Osteoblast (primary cell): ENCODE data around the gene KDM3B. TPM values are rescaled to one million over a fixed set of nuclear protein-coding genes. Genes with fewer than 3 reads are reported as not detected.

Experiments
- DNase-seq: peaks from one replicate; pipeline ENCODE4 v3.0.0; 2011; ENCODE audit warnings: low spot score, mixed read lengths; ENCODE audit not compliant: insufficient read length; ENCODE audit errors: missing footprints
- H2AFZ ChIP-seq: 2 replicates; pipeline ENCODE4 v1.6.0; 2011; ENCODE audit warnings: mild to moderate bottlenecking, low read length
- H3K27ac ChIP-seq: 2 replicates; pipeline ENCODE4 v1.5.1; 2011; ENCODE audit warnings: mild to moderate bottlenecking, low read depth, low read length, moderate library complexity
- H3K27me3 ChIP-seq: 2 replicates; pipeline ENCODE4 v1.6.0; 2012; ENCODE audit warnings: mild to moderate bottlenecking, control low read depth, inconsistent platforms, low read length, moderate library complexity; ENCODE audit not compliant: insufficient read depth
- H3K36me3 ChIP-seq: 2 replicates; pipeline ENCODE4 v1.5.1; 2011; ENCODE audit warnings: mild to moderate bottlenecking, low read length, control low read depth, moderate library complexity; ENCODE audit not compliant: insufficient read depth
- H3K4me1 ChIP-seq: 2 replicates; pipeline ENCODE4 v1.5.1; 2011; ENCODE audit warnings: mild to moderate bottlenecking, low read length, control low read depth, moderate library complexity; ENCODE audit not compliant: insufficient read depth
- H3K4me2 ChIP-seq: 2 replicates; pipeline ENCODE4 v1.6.0; 2011; ENCODE audit warnings: mild to moderate bottlenecking, low read length; ENCODE audit not compliant: insufficient read depth
- H3K4me3 ChIP-seq: fragments of 200-600 bp; sonication (generic); 3 replicates; pipeline ENCODE4 v1.5.1; 2012; ENCODE audit warnings: mild to moderate bottlenecking, low read length, inconsistent platforms; ENCODE audit not compliant: insufficient read depth
- H3K79me2 ChIP-seq: 2 replicates; pipeline ENCODE4 v1.6.0; 2012; ENCODE audit warnings: mild to moderate bottlenecking, low read length, control low read depth, inconsistent platforms; ENCODE audit not compliant: insufficient read depth
- H3K9me3 ChIP-seq: 2 replicates; pipeline ENCODE4 v1.5.1; 2011; ENCODE audit warnings: low read depth, low read length, control low read depth
- H4K20me1 ChIP-seq: 2 replicates; pipeline ENCODE4 v1.6.0; 2012; ENCODE audit warnings: mild to moderate bottlenecking, low read length, control low read depth; ENCODE audit not compliant: insufficient read depth
- total RNA-seq: library from RNA; depleted of rRNA; stranded (reverse); fragments of >200 nt; gene quantifications from 2 replicates; pipeline ENCODE4 v1.2.3, GENCODE V29; 2012
- TF ChIP-seq, protein P1 (sequence below): IDR thresholded peaks from 2 replicates; pipeline ENCODE4 v1.5.1; 2011; ENCODE audit warnings: mild to moderate bottlenecking, low read depth, low read length, moderate library complexity; ENCODE audit errors: extremely low read depth

KDM3B gene
- total RNA-seq, 1 donor: 53.2 TPM

DNA sequence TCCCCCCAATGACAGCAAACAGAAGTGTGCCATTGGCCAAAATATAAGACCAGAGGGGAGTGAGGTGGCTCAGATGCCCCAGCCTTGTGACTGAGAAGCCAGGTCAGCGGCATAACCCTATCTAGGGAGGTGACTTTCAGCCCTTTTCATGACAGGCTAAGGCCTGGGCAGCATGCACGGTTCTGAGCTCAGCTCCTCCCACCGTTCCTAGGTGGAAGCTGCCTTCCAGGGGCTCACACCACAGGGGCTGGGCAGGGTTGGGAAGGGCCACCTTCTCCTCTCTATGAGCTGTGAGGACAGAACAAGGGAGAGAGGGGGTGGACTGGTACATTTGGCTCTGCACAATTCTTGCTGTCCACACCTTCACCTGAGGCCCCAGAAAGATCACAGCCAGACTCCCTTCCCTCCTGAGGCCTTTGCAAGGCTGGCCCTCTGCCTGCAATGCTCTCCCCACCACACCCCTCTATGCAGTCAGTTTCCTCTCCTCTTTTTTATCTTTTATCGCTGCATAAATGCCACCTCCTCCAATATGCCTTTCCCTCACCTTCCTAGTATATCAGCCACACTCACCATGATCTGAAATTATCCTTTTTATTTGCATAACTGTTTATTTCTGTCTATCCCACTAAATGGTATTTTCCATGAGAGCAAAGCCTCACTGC lies 107.7 kb downstream of the KDM3B start:
- no peaks in the 10 kb centered on the region for H3K36me3 ChIP-seq
- H2AFZ ChIP-seq: no peak overlapping the region
- no peaks in the 10 kb centered on the region for H3K79me2 ChIP-seq
- TF ChIP-seq, protein P1, sequence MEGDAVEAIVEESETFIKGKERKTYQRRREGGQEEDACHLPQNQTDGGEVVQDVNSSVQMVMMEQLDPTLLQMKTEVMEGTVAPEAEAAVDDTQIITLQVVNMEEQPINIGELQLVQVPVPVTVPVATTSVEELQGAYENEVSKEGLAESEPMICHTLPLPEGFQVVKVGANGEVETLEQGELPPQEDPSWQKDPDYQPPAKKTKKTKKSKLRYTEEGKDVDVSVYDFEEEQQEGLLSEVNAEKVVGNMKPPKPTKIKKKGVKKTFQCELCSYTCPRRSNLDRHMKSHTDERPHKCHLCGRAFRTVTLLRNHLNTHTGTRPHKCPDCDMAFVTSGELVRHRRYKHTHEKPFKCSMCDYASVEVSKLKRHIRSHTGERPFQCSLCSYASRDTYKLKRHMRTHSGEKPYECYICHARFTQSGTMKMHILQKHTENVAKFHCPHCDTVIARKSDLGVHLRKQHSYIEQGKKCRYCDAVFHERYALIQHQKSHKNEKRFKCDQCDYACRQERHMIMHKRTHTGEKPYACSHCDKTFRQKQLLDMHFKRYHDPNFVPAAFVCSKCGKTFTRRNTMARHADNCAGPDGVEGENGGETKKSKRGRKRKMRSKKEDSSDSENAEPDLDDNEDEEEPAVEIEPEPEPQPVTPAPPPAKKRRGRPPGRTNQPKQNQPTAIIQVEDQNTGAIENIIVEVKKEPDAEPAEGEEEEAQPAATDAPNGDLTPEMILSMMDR: no peak
- peaks cover 18% of the 10 kb centered on the region for H3K4me1 ChIP-seq
- H3K4me3 ChIP-seq: no peak overlapping the region
- no peaks in the 10 kb centered on the region for H3K9me3 ChIP-seq
- H4K20me1 ChIP-seq: peaks cover 2% of the 10 kb centered on the region
- no peak for DNase-seq
- no peak overlapping the region for H3K27ac ChIP-seq
- no peak overlapping the region for H3K4me2 ChIP-seq
- H3K27me3 ChIP-seq: no peaks in the 10 kb centered on the region

DNA sequence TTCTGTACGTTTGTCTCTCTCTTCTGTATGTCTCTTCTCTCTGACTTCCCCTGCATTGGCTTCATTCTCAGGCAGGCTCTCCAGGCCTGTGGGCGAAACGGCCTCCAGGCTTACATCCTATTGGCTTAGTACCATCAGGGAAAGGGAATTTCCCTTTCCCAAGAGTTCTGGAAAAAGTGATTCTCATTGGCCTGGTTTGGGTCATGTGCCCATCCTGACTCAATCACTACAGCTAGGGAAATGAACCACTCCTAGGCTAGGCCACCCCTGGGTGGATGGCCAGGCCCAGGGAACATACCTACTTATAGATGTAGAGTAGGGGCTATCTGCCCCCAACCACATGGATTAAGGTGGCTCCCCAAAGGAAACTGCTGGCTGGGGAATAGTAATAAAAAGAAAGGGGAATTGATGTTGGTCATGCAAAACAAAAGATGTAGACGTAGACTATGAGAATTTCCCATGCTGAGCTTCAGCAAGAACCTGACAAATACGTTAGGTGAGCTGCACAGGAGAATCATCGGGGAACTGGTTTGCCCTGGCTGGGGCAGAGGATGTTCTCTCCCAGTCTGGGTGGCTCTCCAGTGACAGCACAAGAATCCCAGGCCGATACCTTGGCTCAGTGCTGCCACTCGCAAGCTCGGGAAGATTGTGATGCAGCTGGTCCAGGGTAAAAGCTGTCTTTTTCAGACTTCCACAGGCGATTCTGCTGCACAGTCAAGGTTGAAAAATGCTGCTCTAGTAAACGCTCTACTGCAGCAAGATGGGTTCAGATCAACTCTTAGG lies 109.0 kb downstream of the KDM3B start:
- no peak overlapping the region for H3K4me3 ChIP-seq
- no peak overlapping the region for H3K4me2 ChIP-seq
- H3K36me3 ChIP-seq: peaks cover 5% of the 10 kb centered on the region
- H3K27ac ChIP-seq: no peak overlapping the region
- TF ChIP-seq, protein P1: no peak
- H2AFZ ChIP-seq: no peak overlapping the region
- H3K27me3 ChIP-seq: no peaks in the 10 kb centered on the region
- DNase-seq: peak; percentile 98
- no peaks in the 10 kb centered on the region for H3K9me3 ChIP-seq
- H3K79me2 ChIP-seq: peaks cover 10% of the 10 kb centered on the region
- peaks cover 11% of the 10 kb centered on the region for H4K20me1 ChIP-seq
- H3K4me1 ChIP-seq: peaks cover 18% of the 10 kb centered on the region

DNA sequence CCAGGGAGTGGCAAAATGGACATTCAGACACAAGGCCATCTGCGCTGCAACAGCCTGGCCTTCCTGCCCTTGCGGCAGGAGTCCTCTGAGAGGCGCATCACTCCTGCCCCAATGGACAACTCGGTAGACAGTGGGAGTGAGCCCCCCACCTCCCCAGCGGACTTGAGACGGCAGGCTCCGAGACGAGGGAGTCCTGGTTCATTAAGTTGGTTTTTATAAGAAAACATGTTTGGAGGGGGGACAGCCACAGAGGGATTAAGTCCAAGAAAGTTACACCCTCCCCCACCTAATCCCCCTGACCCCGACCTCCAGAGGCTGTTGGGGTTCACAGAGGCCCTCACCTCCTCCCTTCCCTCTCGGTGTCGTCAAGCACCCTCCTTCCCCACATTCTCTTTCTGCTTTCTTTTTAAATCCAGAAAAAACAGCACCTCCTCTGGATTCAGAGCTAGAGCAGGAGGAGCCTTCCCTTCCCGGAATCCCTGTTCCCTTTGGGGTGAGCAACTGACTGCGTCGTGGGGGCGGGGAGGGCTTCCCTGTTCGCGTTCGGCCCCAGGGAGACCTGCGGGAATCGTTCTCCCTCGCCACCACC lies 111.0 kb downstream of the KDM3B start:
- H4K20me1 ChIP-seq: peaks cover 31% of the 10 kb centered on the region
- peaks cover 28% of the 10 kb centered on the region for H3K79me2 ChIP-seq
- H3K4me3 ChIP-seq: peak overlapping the region; percentile 92
- peaks cover 25% of the 10 kb centered on the region for H3K36me3 ChIP-seq
- H3K27me3 ChIP-seq: no peaks in the 10 kb centered on the region
- DNase-seq: no peak
- peak overlapping the region; percentile 97 for H3K27ac ChIP-seq
- peak overlapping the region; percentile 99 for H3K4me2 ChIP-seq
- H2AFZ ChIP-seq: peak overlapping the region; percentile 69
- H3K4me1 ChIP-seq: peaks cover 35% of the 10 kb centered on the region
- no peaks in the 10 kb centered on the region for H3K9me3 ChIP-seq
- TF ChIP-seq, protein P1: peak; percentile 31

DNA sequence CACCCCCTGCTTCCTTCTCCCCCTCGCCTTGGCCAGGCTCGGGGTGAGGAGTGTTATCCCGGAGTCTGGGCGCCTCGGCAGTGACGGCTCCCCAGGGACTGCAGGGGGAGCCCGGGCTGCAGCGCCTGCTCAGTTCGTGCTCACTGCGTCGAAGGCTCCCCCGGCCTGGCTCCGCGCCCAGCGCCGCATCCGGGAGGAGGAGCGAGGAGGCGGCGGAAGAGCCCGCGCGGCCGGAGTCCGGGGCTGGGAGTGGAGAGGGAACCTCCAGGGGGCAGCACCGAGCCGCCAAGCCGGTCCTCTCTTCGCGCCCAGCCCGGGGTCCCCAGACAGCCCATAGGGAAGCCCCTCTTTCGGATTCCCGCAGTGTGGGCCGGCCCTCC lies 111.5 kb downstream of the KDM3B start:
- H3K4me3 ChIP-seq: peak overlapping the region; percentile 92
- H3K36me3 ChIP-seq: peaks cover 28% of the 10 kb centered on the region
- no peaks in the 10 kb centered on the region for H3K9me3 ChIP-seq
- peak overlapping the region; percentile 97 for H3K27ac ChIP-seq
- H3K4me1 ChIP-seq: peaks cover 35% of the 10 kb centered on the region
- peak; percentile 99 for DNase-seq
- H3K4me2 ChIP-seq: peak overlapping the region; percentile 99
- H2AFZ ChIP-seq: peak overlapping the region; percentile 81
- H3K79me2 ChIP-seq: peaks cover 28% of the 10 kb centered on the region
- H4K20me1 ChIP-seq: peaks cover 34% of the 10 kb centered on the region
- no peaks in the 10 kb centered on the region for H3K27me3 ChIP-seq
- TF ChIP-seq, protein P1: peak; percentile 76
